Heart left ventricle (tissue), 16 donors: Measurements from ENCODE around the gene INSIG1. TPM values are rescaled to one million over a fixed set of nuclear protein-coding genes. Genes with fewer than 3 reads are reported as not detected.

ENCODE experiments used
- ATAC-seq, 4 donors: fragments of 200-7000 bp; cut with Tn5 transposase; one replicate each; pipeline ENCODE4 v1.9.1; 2020 to 2022; ENCODE audit warnings: moderate library complexity in 4 of 4, mild to moderate bottlenecking in 3 of 4, moderate number of reproducible peaks in 1 of 4
- DNase-seq, 5 donors: peaks; one replicate each; pipeline ENCODE4 v3.0.0-alpha.2; 2020
- H3K27ac ChIP-seq, 12 donors: fragments of 200-600 bp; sonication (generic) in 4 of 12; one replicate each; pipeline versions ENCODE4 v1.5.0 to v1.8.0; 2016 to 2022; ENCODE audit warnings: mild to moderate bottlenecking in 2 of 12
- H3K27me3 ChIP-seq, 9 donors: fragments of 200-600 bp; sonication (generic) in 2 of 9; one replicate each; pipeline versions ENCODE4 v1.5.1 to v1.8.0; 2016 to 2022; ENCODE audit warnings: mild to moderate bottlenecking in 3 of 9
- H3K36me3 ChIP-seq, 9 donors: fragments of 200-600 bp; sonication (generic) in 2 of 9; one replicate each; pipeline versions ENCODE4 v1.5.0 to v1.8.0; 2018 to 2022; ENCODE audit warnings: mild to moderate bottlenecking in 2 of 9
- H3K4me1 ChIP-seq, 12 donors: fragments of 200-600 bp; sonication (generic) in 4 of 12; one replicate each; pipeline versions ENCODE4 v1.5.0 to v1.8.0; 2016 to 2022; ENCODE audit warnings: mild to moderate bottlenecking in 3 of 12
- H3K4me3 ChIP-seq, 12 donors: fragments of 200-600 bp; sonication (generic) in 4 of 12; one replicate each; pipeline versions ENCODE4 v1.5.0 to v1.8.0; 2017 to 2022; ENCODE audit warnings: mild to moderate bottlenecking in 9 of 12, moderate library complexity in 4 of 12
- H3K9me3 ChIP-seq, 12 donors: fragments of 200-600 bp; sonication (generic) in 4 of 12; one replicate each; pipeline versions ENCODE4 v1.5.0 to v1.8.0; 2016 to 2022; ENCODE audit warnings: mild to moderate bottlenecking in 1 of 12
- CTCF ChIP-seq, 12 donors: fragments of 200-600 bp; sonication (generic) in 4 of 12; IDR thresholded peaks; one replicate each; pipeline versions ENCODE4 v1.5.0 to v1.8.0; 2018 to 2022; ENCODE audit warnings: antibody characterized with exemption in 12 of 12, mild to moderate bottlenecking in 5 of 12
- POLR2A ChIP-seq, 2 donors: fragments of 450-650 bp; IDR thresholded peaks; one replicate each; pipeline ENCODE4 v1.6.1; 2017; ENCODE audit warnings: antibody characterized with exemption in 2 of 2, mild to moderate bottlenecking in 2 of 2, moderate library complexity in 2 of 2
- WGBS, 4 donors: extraction: QIAGEN DNeasy Blood & Tissue Kit in 2 of 4; methylation state at CpG; one replicate each; pipeline versions ENCODE4 v1.1.5 to v1.1.7; 2013 to 2018; 5-methylcytosine and 5-hydroxymethylcytosine counted together
- intact Hi-C, 10 donors: fragments of 100-400 bp; cut with DNase I; formaldehyde crosslinking; loops; one replicate each; pipeline versions ENCODE4 v1.11.1 to v1.14.2; 2022
- polyA plus RNA-seq, 2 donors: library from polyadenylated mRNA; stranded (reverse); fragments of 200-250 nt; gene quantifications; one replicate each; pipeline ENCODE4 v1.2.3, GENCODE V29; 2013
- total RNA-seq, 9 donors: library from RNA; depleted of rRNA in 2 of 9; stranded (reverse); fragments of >200 nt in 2 of 9; fragmentation: NEBNext Ultra II Directional in 3 of 9; extraction: Animal tissue kit (Norgen Biotek cat#: 25700) in 3 of 9; gene quantifications; one replicate each; pipeline versions ENCODE4 v1.1.0 to v1.2.4, GENCODE V29; 2016 to 2023
- donor health status: ischemic (EF 13 %, LVEDD 7.1; RV severe dilation, severe dysfunction).
- donor health status: healthy with polysubstance abuse.
- donor health status: DM: no; HTN: yes; CAD: no.
- donor health status: DM: no; HTN: no; CAD: no.
- donor health status: ischemic (EF 25% LVEDD 6.9; RV normal size, moderate dysfunction).
- donor health status: ischemic (EF 25% LVEDD 5.7; RV mildly dilated, moderate dysfunction).
- donor health status: healthy.
- donor health status: DM: yes; HTN: yes; CAD: no.
- donor health status: ischemic (EF 35%, LVEDD 5.7; RV mildly dilated, moderate dysfunction).
- donor health status: nonischemic (EF 11% LVEDD 7.7; RV severe dilation, severe dysfunction).
- donor health status: DM: yes; HTN: yes; CAD: no.
- donor health status: PGD.
- donor health status: ischemic (EF 29% LVEDD 5.4; RV normal size, mild dysfunction).
- donor health status: nonischemic (EF 23%, LVEDD 6.1; RV moderate dilation, normal function).

Gene INSIG1
- total and polyA plus RNA-seq, 11 donors: 5.2 to 24.5 (median 13.3) TPM

DNA sequence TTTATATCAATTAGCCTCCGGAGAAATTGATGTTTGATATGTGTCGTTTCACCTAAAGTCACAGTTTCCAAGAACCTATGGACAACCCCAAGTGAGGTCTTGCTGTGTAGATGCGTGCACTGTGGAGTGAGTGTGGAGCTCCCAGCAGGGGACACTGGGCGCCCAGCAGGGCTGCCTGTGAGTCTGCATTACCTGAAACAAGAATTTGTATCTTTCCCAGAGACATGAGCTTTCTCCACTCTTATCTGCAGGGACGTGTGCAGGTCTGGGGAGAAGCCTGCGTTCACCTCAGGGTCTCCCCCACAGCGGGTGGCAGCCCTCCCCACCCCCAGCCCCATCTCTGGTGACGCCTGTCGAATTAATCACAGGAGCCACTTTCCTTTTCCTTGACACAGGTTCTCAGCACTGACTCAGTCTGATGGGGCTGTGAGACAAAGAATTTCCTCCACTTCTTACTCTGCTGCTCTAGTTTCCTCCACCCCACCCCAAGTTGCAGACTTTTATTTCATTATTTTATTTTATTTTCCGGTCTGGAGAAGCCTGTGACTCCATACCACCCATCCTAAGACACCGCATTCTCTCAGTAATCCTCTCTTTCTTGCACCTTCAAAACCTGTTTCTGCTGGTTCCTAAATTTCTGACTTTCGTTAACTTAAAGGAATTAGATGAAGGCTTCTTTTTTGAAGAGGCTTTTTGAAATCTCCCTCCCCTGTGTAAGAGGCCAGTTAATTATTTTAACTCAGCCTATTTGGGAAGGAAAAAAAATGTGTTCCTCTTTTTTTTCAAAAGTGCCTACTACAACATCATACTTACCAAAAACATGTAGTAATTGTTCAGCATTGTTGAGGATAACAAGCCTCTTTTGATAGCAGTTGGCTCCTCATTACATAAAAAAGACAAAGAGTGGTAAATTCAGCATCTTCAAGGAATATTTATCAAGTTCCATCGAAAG lies 17.0 kb upstream of the INSIG1 start:
- no peak overlapping the region for H3K4me3 ChIP-seq
- H3K4me1 ChIP-seq: peaks cover 0 to 25% (median 0%) of the 10 kb centered on the region in 12 donors
- TF ChIP-seq POLR2A (IDR thresholded peaks at IDR 0.05): no peak
- no peaks in the 10 kb centered on the region for H3K36me3 ChIP-seq
- H3K27me3 ChIP-seq: peaks cover 0 to 22% (median 5%) of the 10 kb centered on the region in 9 donors
- ATAC-seq: peak in 1 of 4 donors; percentile 23
- WGBS, 4 donors: 54 to 59% (median 56%) methylated on average over 13 of the region's 13 CpGs
- H3K27ac ChIP-seq: peak overlapping the region in 1 of 12 donors; percentile 58
- no peaks in the 10 kb centered on the region for H3K9me3 ChIP-seq
- DNase-seq: no peak
- intact Hi-C loops: no loop called here

DNA sequence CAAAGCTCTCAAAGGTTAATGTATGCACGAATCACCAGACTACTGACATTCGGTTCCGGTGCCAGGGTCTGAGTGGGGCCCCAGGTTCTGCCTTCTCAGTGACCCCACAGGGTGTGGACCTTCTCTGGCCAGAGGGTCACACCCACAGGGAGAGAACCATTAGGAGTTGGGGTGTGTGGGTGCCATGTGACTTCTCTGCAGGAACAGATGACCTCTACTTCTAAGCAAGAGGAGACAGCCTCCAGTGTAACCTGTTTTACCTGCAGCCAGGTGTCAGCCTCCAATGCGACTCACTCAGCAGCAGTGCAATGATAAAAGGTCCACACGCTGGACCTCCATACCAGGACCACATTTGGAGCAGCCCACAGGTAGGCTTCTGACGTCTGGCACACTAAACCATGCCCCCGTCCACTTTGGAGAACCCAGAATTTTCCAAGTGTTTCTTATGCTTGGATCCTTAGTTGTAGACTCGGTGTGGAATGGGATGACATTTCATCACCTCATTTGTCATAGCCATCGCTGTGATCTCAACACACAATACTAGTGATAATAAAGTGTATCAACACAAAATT lies 16.2 kb upstream of the INSIG1 start:
- Histone ChIP-seq H3K36me3 (no peaks in the 10 kb centered on the region), H3K4me1 (peaks cover 0 to 25% (median 0%) of the 10 kb centered on the region in 12 donors), H3K4me3 (no peak overlapping the region), H3K9me3 (no peaks in the 10 kb centered on the region), H3K27ac (peak overlapping the region in 1 of 12 donors; percentile 58), H3K27me3 (peaks cover 0 to 22% (median 5%) of the 10 kb centered on the region in 9 donors)
- ATAC-seq (no peak), DNase-seq (no peak)
- TF ChIP-seq POLR2A (IDR thresholded peaks at IDR 0.05) (no peak), CTCF (IDR thresholded peaks at IDR 0.05) (no peak)
- 77 to 88% (median 82%) methylated on average over 9 of the region's 9 CpGs for WGBS, 4 donors
- intact Hi-C loops: no loop called here

GRCh38 chr7:155282671-155283070 lies 15.0 kb upstream of the INSIG1 start:
- Histone ChIP-seq H3K9me3 (no peaks in the 10 kb centered on the region), H3K4me3 (no peak overlapping the region), H3K27me3 (peaks cover 0 to 24% (median 0%) of the 10 kb centered on the region in 9 donors), H3K36me3 (no peaks in the 10 kb centered on the region), H3K4me1 (peaks cover 0 to 32% (median 0%) of the 10 kb centered on the region in 12 donors), H3K27ac (no peak overlapping the region)
- ATAC-seq (peak in 1 of 4 donors; percentile 65), DNase-seq (peak in 3 of 5 donors; percentile 37 to 61 (median 39))
- no peak for TF ChIP-seq POLR2A (IDR thresholded peaks at IDR 0.05)
- no peak for TF ChIP-seq CTCF (IDR thresholded peaks at IDR 0.05)
- 49 to 52% (median 50%) methylated on average over 6 of the region's 6 CpGs for WGBS, 4 donors
- intact Hi-C loops: no loop called here

DNA sequence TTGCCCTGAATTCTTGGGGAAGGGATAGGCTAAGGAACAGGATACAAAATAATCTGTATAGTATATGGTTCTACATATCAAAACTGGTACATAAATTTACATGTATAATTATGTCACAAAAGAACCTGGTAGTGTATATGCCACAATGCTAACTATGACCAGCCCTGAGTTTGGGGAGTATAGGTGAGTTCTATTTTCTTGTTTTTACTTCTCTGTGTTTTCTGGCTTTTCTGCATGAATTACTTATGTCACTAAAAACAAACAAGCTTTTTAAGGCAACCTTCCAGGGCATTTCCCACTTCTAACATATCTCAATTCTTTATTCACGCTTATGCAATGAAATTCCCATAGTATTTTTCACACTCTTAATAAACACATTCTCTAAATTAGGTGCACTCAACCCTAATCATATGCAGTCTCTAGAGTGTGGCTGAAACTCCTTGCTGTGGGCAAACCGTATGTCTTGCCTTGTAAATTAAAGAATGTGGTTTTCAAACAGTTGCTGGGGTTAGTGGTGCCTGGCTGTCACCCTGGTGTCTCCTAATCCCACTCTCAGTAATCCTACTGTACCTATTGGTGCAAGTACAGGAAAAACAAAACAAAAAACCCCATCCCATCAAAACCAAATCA lies 14.0 kb upstream of the INSIG1 start:
- WGBS, 4 donors: 44 to 67% (median 55%) methylated on average over 2 of the region's 2 CpGs
- H3K27me3 ChIP-seq: peaks cover 0 to 24% (median 0%) of the 10 kb centered on the region in 9 donors
- no peak for TF ChIP-seq CTCF (IDR thresholded peaks at IDR 0.05)
- no peak for TF ChIP-seq POLR2A (IDR thresholded peaks at IDR 0.05)

More for the DNA sequence above, 14.0 kb upstream of the INSIG1 start:
- Histone ChIP-seq H3K4me1 (peaks cover 0 to 36% (median 0%) of the 10 kb centered on the region in 12 donors), H3K4me3 (no peak overlapping the region), H3K27ac (no peak overlapping the region), H3K36me3 (no peaks in the 10 kb centered on the region), H3K9me3 (no peaks in the 10 kb centered on the region)
- ATAC-seq: no peak
- DNase-seq: no peak
- intact Hi-C loops: no loop called here
